CD1c-positive myeloid dendritic cell (primary cell): ENCODE results near the gene CHL1.

Experiments used
- DNase-seq: peaks from one replicate; pipeline ENCODE4 v3.0.0-alpha.2; 2016; ENCODE audit errors: extremely low spot score

Gene CHL1, protein sequence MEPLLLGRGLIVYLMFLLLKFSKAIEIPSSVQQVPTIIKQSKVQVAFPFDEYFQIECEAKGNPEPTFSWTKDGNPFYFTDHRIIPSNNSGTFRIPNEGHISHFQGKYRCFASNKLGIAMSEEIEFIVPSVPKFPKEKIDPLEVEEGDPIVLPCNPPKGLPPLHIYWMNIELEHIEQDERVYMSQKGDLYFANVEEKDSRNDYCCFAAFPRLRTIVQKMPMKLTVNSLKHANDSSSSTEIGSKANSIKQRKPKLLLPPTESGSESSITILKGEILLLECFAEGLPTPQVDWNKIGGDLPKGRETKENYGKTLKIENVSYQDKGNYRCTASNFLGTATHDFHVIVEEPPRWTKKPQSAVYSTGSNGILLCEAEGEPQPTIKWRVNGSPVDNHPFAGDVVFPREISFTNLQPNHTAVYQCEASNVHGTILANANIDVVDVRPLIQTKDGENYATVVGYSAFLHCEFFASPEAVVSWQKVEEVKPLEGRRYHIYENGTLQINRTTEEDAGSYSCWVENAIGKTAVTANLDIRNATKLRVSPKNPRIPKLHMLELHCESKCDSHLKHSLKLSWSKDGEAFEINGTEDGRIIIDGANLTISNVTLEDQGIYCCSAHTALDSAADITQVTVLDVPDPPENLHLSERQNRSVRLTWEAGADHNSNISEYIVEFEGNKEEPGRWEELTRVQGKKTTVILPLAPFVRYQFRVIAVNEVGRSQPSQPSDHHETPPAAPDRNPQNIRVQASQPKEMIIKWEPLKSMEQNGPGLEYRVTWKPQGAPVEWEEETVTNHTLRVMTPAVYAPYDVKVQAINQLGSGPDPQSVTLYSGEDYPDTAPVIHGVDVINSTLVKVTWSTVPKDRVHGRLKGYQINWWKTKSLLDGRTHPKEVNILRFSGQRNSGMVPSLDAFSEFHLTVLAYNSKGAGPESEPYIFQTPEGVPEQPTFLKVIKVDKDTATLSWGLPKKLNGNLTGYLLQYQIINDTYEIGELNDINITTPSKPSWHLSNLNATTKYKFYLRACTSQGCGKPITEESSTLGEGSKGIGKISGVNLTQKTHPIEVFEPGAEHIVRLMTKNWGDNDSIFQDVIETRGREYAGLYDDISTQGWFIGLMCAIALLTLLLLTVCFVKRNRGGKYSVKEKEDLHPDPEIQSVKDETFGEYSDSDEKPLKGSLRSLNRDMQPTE (N-terminal part only)

DNA sequence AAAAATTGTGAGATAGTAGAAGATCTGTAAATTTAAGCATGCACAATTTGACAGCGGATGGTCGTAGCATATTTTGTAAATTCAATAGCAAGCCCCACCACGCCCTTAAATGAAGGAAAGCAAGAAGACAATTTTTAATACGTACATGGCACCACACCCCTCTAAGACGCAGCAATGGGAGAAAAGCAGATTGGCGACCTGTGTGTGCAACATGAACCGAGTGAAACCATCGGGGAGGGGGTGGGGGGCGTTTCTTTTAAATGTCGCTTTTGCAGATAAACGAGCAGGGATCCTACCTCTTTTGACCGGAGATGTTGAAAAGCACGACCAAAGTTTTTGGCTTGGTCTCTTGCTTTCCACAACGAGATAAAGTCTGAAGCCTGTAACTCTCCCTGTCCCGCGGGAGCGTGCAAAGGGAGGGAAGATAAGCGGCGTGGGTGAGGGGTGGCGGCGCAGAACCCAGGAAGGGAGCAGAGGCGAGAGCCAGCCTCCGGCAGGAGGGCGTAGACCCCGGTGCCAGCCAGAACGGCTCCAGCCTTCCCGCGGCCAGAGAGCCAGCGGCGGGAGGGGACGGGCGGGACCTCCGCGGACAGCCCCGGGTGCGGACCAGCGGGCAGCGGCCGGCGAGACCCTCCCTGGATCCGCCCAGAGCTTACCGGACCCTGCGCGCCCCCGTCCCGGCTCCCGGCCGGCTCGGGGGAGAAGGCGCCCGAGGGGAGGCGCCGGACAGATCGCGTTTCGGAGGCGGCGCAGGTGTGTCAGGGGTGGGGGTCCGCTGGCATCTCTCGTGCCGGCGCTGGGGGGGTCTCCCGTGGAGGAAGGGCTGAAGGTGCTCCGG is at the start of gene CHL1:
CHL1 (plus strand) TSS at position 453 of the 838 bp plus-strand sequence. CDS start 123,014 bp downstream, outside the sequence.
- DNase-seq: no peak

- no peak for DNase-seq
Observed at GRCh38 chr3:151614-152189, 44.9 kb upstream of the CHL1 start.

DNA sequence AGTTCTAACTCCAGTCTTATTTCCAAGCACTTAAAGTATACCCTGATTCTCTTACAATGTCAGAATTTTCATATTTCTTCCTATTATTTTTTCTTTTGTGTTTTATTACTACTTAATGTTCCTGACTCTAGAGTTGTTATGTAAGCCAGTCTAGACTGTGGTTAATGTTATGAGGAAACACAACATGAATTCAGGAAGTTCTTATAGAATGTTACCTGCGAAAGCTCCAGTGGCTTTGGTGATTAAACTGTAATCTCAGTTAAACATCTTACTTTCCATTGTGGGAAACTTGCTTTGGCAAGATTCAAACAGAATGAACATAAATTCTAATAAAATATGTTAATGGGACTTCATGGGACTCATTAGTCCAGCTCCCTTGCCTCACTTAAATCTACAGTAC is 36.6 kb upstream of the CHL1 start:
- DNase-seq: no peak

DNA sequence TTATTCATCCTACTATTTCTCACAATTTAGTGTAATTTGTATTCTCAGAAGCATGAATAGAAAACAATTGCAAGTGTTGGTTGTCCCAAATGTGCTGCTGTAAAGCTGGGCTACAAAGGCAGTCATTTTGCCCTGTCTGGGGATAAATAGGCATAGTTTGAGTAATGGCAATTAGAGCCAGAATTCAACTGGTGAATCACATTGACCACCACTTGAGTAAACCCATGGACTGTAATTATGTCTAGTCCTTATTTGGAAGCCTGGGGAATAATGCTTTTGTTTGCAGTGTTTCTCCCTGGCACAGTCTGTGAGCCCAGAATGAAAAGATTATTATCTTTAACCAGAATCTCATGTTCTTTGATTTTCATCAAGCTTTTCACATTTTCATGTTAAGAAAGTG is 30.5 kb upstream of the CHL1 start:
- no peak for DNase-seq

DNA sequence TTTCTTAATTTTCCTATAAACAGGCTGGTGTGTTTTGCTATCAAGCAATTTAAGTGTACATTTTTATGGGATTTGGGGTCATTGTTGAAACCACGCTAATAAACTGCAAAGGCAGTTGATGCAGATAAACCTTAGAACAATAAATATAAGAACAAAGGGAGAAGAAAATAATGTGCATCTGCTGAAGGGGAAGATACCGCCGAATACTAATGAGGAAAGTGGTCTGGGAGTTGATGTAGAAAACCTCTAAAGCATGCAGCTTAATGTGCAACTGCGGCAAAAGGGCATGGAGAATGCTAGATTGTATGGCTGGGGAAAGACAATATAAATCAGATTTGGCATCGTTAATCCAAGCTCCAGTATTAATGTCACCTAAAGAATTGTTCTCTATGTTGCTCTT is 29.8 kb upstream of the CHL1 start:
- DNase-seq: no peak

DNA sequence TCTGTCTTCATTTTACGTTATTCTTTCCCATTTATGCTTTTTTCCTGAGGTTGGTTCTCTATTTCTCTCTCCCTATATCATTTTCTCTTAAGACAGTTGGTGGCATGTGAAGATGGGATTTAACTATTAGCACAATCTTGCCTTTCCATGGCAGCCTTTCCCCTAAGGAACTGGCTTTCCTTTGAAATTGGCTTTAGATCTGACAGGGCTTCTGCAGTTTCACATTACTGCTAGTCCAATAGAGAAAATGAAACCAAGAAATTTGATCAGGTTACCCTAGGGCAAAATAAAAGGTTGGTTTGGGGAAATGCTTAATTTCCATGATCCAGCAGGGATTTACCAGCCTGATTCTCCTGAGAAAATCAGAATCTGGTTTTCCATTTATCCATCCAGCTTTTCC is 22.7 kb upstream of the CHL1 start:
- DNase-seq: no peak

- no peak for DNase-seq
Observed at GRCh38 chr3:184976-185375, 11.6 kb upstream of the CHL1 start.

GRCh38 chr3:192215-192929 is 4.2 kb upstream of the CHL1 start:
- no peak for DNase-seq

- no peak for DNase-seq
Observed at GRCh38 chr3:194001-194400, 2.6 kb upstream of the CHL1 start.

DNA sequence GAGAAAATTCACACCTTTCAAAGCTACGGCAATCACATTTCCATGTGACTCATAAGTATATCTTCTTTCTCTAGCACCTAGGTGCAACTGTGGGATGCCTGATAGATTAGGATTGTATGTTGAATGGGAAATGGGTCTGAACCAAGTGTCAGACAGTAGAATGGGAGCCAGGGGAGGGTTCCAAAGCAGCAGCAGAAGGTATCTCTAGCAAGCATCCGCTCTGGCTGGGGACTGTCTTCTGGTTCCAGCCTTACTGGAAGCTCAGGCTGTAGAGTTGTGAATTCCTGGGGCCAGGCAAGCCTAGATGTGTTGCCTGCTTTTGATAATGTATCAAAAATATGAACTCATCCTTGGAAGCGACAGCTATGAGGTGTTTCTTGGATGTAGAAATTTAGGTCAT is 2.1 kb upstream of the CHL1 start:
- DNase-seq: no peak

GRCh38 chr3:195666-196065 is 897 bp upstream of the CHL1 start:
- no peak for DNase-seq

DNA sequence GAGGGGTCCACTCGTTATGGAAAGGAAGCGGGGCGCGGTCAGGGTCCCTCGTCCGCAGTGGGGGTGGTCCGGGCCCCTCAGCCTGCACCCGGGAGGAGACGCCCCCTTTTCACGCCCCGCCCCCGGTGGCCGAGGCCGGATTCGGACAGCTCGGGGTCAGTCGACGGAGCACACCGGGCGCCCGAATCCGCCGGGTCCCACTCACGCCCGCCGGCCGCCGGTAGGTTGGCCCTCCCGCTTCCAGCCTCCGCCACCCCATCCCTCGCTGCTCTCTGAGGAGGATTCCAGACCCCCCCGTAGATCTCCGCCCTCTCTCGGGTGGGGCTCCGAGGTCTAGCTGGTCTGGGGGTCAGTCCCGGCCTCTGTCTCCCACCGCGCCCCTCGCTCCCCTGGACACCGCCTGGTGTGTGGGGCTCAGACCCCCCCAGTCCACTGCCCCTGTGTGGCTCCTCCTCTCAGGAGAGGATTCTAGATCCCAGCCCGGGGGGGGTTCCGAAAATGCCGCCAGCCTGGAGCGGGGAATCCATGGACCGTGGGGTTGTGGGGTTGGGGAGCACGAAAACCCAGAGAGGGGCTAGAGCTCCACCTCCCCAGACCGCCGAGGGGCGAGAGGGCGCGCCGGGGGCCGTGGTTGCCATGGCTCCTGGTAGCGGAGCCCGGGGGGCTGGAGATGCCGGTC is 725 bp downstream of the CHL1 start:
- DNase-seq: no peak

- DNase-seq: no peak
Observed at GRCh38 chr3:197828-198491, 1.4 kb downstream of the CHL1 start.

GRCh38 chr3:199835-200234 is 3.3 kb downstream of the CHL1 start:
- DNase-seq: no peak

- no peak for DNase-seq
Observed at GRCh38 chr3:200758-201325, 4.3 kb downstream of the CHL1 start.

DNA sequence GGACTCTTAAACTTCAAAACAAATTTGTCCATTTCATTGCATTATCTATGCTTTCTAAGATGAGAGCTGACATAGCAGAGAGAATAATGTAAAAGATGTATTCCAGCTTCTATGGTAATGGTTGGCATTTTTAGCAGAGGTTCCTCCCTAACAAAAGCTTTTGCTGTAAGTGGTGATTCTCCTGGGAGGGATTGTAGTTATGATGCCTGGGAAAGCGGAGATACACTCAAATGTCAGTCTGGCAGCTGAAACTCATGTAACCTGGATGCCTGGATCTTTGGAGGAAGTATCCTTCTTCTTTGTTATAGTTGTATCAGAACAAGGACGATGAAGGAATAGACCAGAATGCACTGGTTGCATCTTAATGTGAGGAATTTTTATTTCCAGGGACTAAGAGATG is 7.5 kb downstream of the CHL1 start:
- no peak for DNase-seq

GRCh38 chr3:207973-208372 is 11.4 kb downstream of the CHL1 start:
- no peak for DNase-seq

DNA sequence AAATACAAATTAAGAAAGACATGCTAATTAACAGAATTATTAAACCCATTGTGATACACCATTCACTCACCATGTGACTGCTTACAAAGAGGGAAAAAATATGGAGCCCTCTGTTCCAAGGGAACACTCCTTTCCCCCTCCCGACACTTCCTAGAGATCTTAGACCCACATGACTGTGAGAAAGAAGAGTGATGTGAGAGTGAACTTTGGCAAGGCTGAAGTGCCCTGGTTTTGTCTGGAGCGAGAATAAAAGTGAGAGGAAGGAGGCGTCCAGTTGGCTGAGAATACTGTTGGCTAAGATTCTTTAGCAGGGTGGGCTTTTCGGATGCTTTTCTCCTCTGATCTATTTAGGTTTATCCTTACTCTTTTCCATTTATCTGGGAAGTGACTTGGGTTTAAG is 14.1 kb downstream of the CHL1 start:
- no peak for DNase-seq

DNA sequence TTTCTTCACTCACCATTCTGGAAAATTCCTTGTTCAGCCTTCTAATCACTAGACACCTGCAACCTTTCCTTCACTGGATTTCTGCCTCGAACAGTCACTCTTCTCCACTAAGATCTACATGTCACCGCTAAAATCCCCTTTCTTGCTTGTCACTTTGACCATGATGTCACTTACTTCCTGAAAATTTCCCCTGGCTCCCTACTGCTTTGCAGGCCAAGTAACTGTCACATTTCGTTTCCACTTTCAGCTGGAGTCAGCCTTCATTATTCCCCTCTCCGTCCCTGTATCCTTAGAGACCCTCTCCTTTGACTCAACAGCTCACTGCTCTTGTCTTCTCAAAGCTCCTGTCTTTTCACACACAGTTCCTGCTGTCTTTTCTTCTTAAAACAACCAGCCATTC is 15.9 kb downstream of the CHL1 start:
- no peak for DNase-seq
